Measurements from ENCODE around the gene MED26. TPM values are rescaled to one million over a fixed set of nuclear protein-coding genes. Genes with fewer than 3 reads are reported as not detected.

Gene MED26
- total RNA-seq, 1 donor from 2014 or later = 11.3 TPM

GRCh38 chr19:16579381-16579780, 48.6 kb downstream of the MED26 start:
- no peak overlapping the region for H3K27ac ChIP-seq

GRCh38 chr19:16577531-16577985, 50.4 kb downstream of the MED26 start:
- Histone ChIP-seq H3K9me3 (no peaks in the 10 kb centered on the region), H3K4me1 (peaks cover 44% of the 10 kb centered on the region), H3K27ac (no peak overlapping the region), H3K4me3 (no peak overlapping the region), H3K27me3 (no peaks in the 10 kb centered on the region), H3K36me3 (peaks cover 0 to 34% of the 10 kb centered on the region in 2 donors)
- DNase-seq (ENCODE audit: extremely low spot score in 2 of 2) = no peak
- TF ChIP-seq CTCF (IDR thresholded peaks at IDR 0.05) (no peak), POLR2AphosphoS5 (IDR thresholded peaks at IDR 0.05; ENCODE audit: insufficient read depth in 1 of 2, low read depth in 1 of 2) (no peak), POLR2A (IDR thresholded peaks at IDR 0.05) (no peak)
- intact Hi-C loops (cut with DNase I) = no loop called here

More at GRCh38 chr19:16579381-16579780, 48.6 kb downstream of the MED26 start:
- Histone ChIP-seq H3K4me1 (peaks cover 46% of the 10 kb centered on the region), H3K9me3 (no peaks in the 10 kb centered on the region), H3K36me3 (peaks cover 0 to 34% of the 10 kb centered on the region in 2 donors), H3K4me3 (no peak overlapping the region), H3K27me3 (no peaks in the 10 kb centered on the region)
- no peak for TF ChIP-seq POLR2AphosphoS5 (IDR thresholded peaks at IDR 0.05; ENCODE audit: insufficient read depth in 1 of 2, low read depth in 1 of 2)
- TF ChIP-seq POLR2A (IDR thresholded peaks at IDR 0.05) = no peak
- no peak for TF ChIP-seq CTCF (IDR thresholded peaks at IDR 0.05)
- intact Hi-C loops (cut with DNase I) = no loop called here
- no peak for DNase-seq (ENCODE audit: extremely low spot score in 2 of 2)

- Histone ChIP-seq H3K27ac (no peak overlapping the region), H3K4me1 (peaks cover 38% of the 10 kb centered on the region), H3K9me3 (no peaks in the 10 kb centered on the region), H3K27me3 (no peaks in the 10 kb centered on the region), H3K4me3 (no peak overlapping the region), H3K36me3 (peaks cover 0 to 34% of the 10 kb centered on the region in 2 donors)
- TF ChIP-seq POLR2AphosphoS5 (IDR thresholded peaks at IDR 0.05; ENCODE audit: insufficient read depth in 1 of 2, low read depth in 1 of 2) (no peak), CTCF (IDR thresholded peaks at IDR 0.05) (no peak), POLR2A (IDR thresholded peaks at IDR 0.05) (no peak)
- intact Hi-C loops (cut with DNase I) = no loop called here
- DNase-seq (ENCODE audit: extremely low spot score in 2 of 2) = no peak
These were observed 51.1 kb downstream of the MED26 start for GRCh38 chr19:16576690-16577530.

- intact Hi-C loops (cut with DNase I) = no loop called here
- TF ChIP-seq POLR2AphosphoS5 (IDR thresholded peaks at IDR 0.05; ENCODE audit: insufficient read depth in 1 of 2, low read depth in 1 of 2) (no peak), CTCF (IDR thresholded peaks at IDR 0.05) (no peak), POLR2A (IDR thresholded peaks at IDR 0.05) (no peak)
- Histone ChIP-seq H3K4me3 (no peak overlapping the region), H3K27me3 (no peaks in the 10 kb centered on the region), H3K9me3 (no peaks in the 10 kb centered on the region), H3K4me1 (peaks cover 37% of the 10 kb centered on the region), H3K27ac (no peak overlapping the region), H3K36me3 (peaks cover 0 to 34% of the 10 kb centered on the region in 2 donors)
- DNase-seq (ENCODE audit: extremely low spot score in 2 of 2) = no peak
These were observed 51.9 kb downstream of the MED26 start for GRCh38 chr19:16575861-16576689.

Measured in vagina (tissue), 2 donors.